GM12875 (cell line): ENCODE measurements around the gene SULT1C4.
"Not testable (repeated sequence)": the region's sequence is repeated elsewhere in the genome, so short reads cannot be mapped to it uniquely, and the experiment has no call there.

Source experiments
- H3K4me3 ChIP-seq: one replicate; pipeline ENCODE4 v1.5.1; 2011; ENCODE audit warnings: low read depth, low read length, control low read depth
- CTCF ChIP-seq: IDR thresholded peaks from 2 replicates; pipeline ENCODE4 v1.5.1; 2011; ENCODE audit warnings: low read depth, mild to moderate bottlenecking, control low read depth, inconsistent platforms, low read length, moderate library complexity, borderline replicate concordance; ENCODE audit not compliant: insufficient read depth

Gene SULT1C4

DNA sequence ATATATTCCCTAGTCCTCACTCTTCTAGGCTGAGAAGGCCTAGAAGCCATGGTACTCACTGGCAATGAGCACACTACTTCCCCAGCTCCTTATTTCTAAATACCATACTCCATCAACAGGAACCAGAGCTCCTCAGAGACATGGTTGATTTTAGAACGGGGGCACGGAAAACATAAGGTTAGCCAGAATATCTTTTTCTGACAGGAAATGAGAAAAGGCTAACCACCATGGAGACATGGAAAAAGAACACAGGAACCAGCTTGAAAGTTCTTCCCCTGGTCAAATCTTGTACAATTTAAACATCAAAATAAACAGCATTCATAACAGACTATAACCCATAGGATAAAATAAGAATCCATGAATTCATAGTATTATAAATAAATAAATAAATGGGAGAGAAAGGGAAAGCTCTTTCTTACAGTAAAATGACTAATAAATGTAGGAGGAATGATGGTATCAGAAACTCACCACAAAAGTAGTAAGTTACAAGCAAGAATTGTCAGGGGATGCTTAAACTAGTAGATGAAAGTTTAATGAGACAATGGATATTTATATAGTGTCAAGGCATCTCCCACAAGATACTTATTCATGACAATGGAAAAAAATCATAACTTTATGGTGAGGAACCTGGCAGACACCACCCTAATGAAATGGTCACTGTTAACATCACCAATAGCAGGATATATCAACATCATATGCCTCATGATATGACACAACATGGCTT lies 50.7 kb downstream of the SULT1C4 start:
- TF ChIP-seq CTCF = no peak
- no peak overlapping the region for H3K4me3 ChIP-seq

DNA sequence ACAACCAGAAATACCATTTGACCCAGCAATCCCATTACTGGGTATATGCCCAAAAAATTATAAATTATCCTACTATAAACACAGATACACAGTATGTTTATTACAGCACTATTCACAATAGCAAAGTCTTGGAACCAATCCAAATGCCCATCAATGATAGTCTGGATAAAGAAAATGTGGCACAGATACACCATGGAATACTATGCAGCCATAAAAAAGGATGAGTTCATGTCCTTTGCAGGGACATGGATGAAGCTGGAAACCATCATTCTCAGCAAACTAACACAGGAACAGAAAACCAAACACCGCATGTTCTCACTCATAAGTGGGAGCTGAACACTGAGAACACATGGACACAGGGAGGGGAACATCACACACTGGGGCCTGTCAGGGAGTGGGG lies 57.8 kb downstream of the SULT1C4 start:
- H3K4me3 ChIP-seq = not testable (repeated sequence)

GRCh38 chr2:108436976-108437375 lies 59.2 kb downstream of the SULT1C4 start:
- no peak overlapping the region for H3K4me3 ChIP-seq
- no peak for TF ChIP-seq CTCF
